PC-3 (cell line): ENCODE measurements around the gene TBX5. TPM values are rescaled to one million over a fixed set of nuclear protein-coding genes. Genes with fewer than 3 reads are reported as not detected.

ENCODE experiments used
- ATAC-seq: fragments of 200-7000 bp; cut with Tn5 transposase; 2 replicates; pipeline ENCODE4 v1.9.1; 2020; ENCODE audit warnings: mild to moderate bottlenecking, moderate library complexity
- BruUV-seq: library from RNA; stranded (reverse); fragments of 400-500 nt; replicated peaks from 2 replicates; lab custom pipeline; 2021; lab: Mats Ljungman, UMichigan
- CTCF ChIA-PET: fragments of 300-600 bp; sonication (Branson Sonifier 250); formaldehyde crosslinking; loops from one replicate; lab custom pipeline; 2022; ENCODE audit warnings: antibody characterized with exemption; lab: Charles Lee
- POLR2A ChIA-PET: fragments of 300-600 bp; sonication (Branson Sonifier 250); formaldehyde crosslinking; loops from one replicate; lab custom pipeline; 2022; ENCODE audit warnings: antibody characterized with exemption; ENCODE audit not compliant: unreplicated experiment; lab: Charles Lee
- DNase-seq: peaks from one replicate; pipeline ENCODE4 v3.0.0-alpha.2; 2015
- H2AFZ ChIP-seq: fragments of 300-600 bp; sonication (generic); 2 replicates; pipeline ENCODE4 v1.6.0; 2016; ENCODE audit warnings: antibody characterized with exemption, low read length
- H3F3A ChIP-seq: fragments of 300-600 bp; sonication (generic); one replicate; pipeline ENCODE4 v1.6.0; 2017; ENCODE audit warnings: antibody characterized with exemption, low read length, control low read depth, mild to moderate bottlenecking; ENCODE audit not compliant: unreplicated experiment
- H3K27ac ChIP-seq: fragments of 300-600 bp; sonication (generic); 2 replicates; pipeline ENCODE4 v1.5.1; 2016; ENCODE audit warnings: mild to moderate bottlenecking, low read length
- H3K27me3 ChIP-seq: fragments of 300-600 bp; sonication (generic); 2 replicates; pipeline ENCODE4 v1.6.1; 2016; ENCODE audit warnings: low read length, mixed read lengths
- H3K36me3 ChIP-seq: fragments of 300-600 bp; sonication (generic); 2 replicates; pipeline ENCODE4 v1.6.1; 2016; ENCODE audit warnings: low read depth, mixed run types, low read length, mixed read lengths
- H3K4me1 ChIP-seq: fragments of 300-600 bp; sonication (generic); 2 replicates; pipeline ENCODE4 v1.5.1; 2016; ENCODE audit warnings: low read length; ENCODE audit not compliant: insufficient read depth
- H3K4me2 ChIP-seq: fragments of 300-600 bp; sonication (generic); 2 replicates; pipeline ENCODE4 v1.6.0; 2016; ENCODE audit warnings: low read length
- H3K4me3 ChIP-seq: fragments of 300-600 bp; sonication (generic); 2 replicates; pipeline ENCODE4 v1.5.1; 2016; ENCODE audit warnings: mild to moderate bottlenecking, low read length, mixed read lengths
- H3K79me2 ChIP-seq: fragments of 300-600 bp; sonication (generic); 2 replicates; pipeline ENCODE4 v1.6.1; 2017; ENCODE audit warnings: low read length, mixed read lengths
- H3K9ac ChIP-seq: fragments of 300-600 bp; sonication (generic); 2 replicates; pipeline ENCODE4 v1.6.0; 2016; ENCODE audit warnings: mild to moderate bottlenecking, low read length
- H3K9me2 ChIP-seq: fragments of 300-600 bp; sonication (generic); replicated peaks from 2 replicates; pipeline ENCODE4 v1.6.1; 2016; ENCODE audit warnings: mixed run types, low read length, mixed read lengths
- H3K9me3 ChIP-seq: fragments of 300-600 bp; sonication (generic); 2 replicates; pipeline ENCODE4 v1.6.1; 2016; ENCODE audit warnings: low read length, mixed read lengths
- H4K20me1 ChIP-seq: fragments of 300-600 bp; sonication (generic); 2 replicates; pipeline ENCODE4 v1.6.1; 2016; ENCODE audit warnings: low read length, mixed read lengths
- EZH2 ChIP-seq: fragments of 300-600 bp; sonication (generic); IDR thresholded peaks from one replicate; pipeline ENCODE4 v1.6.1; 2017; ENCODE audit warnings: antibody characterized with exemption, mild to moderate bottlenecking, low read length; ENCODE audit not compliant: unreplicated experiment
- EZH2phosphoT487 ChIP-seq: fragments of 300-600 bp; sonication (generic); IDR thresholded peaks from 2 replicates; pipeline ENCODE4 v1.6.1; 2018; ENCODE audit warnings: mild to moderate bottlenecking, antibody characterized with exemption, low read length, borderline replicate concordance
- intact Hi-C: fragments of 100-400 bp; cut with micrococcal nuclease; formaldehyde crosslinking; loops from 2 replicates; pipeline ENCODE4 v1.9.0; 2023
- total RNA-seq: library from RNA; depleted of rRNA; stranded (reverse); fragments of >200 nt; gene quantifications from 2 replicates; pipeline ENCODE4 v1.2.3, GENCODE V29; 2014
- TF ChIP-seq, protein P1 (sequence below): fragments of 300-600 bp; sonication (generic); conservative IDR thresholded peaks from 2 replicates; pipeline ENCODE4 v1.5.1; 2017; ENCODE audit warnings: antibody characterized with exemption, low read depth, mild to moderate bottlenecking, low read length

TBX5 gene
- total RNA-seq, 1 experiment from 2014 or later = not detected

DNA sequence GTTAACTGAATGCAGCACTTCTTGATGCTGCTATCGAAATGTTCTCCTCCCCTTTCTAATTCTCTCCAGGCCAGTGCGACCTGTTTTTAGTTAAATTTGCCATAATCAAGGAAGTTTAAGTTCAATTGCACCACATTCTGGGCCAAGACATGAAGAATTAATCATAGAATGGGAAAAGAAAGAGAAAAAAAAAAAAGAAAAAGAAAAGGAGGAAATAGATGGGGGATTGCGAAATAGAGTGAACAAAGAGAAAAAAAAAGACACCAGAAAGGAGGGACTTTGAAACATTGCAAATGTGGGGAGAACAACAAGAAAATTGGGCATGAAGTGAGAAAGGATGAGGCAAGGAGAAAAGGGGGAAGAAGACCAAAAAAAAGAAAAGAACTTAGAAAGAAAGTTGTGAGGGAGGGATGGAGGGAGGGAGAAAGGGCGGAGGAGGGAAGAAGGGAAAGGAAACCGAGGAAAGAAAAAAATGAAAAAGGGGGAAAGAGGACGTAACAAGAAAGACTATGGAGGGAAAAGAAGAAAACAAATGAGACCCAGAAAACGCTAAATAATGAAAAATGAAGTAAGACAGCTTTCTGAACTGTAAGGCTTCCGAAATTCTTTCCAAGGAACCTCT lies 32.8 kb upstream of the TBX5 start:
- ChIA-PET POLR2A (no interaction called here), CTCF (no interaction called here)
- no peaks in the 10 kb centered on the region for H3K9me3 ChIP-seq
- H3K4me2 ChIP-seq = no peak overlapping the region
- no peak overlapping the region for H2AFZ ChIP-seq
- H3K4me3 ChIP-seq = no peak overlapping the region
- H3F3A ChIP-seq = no peaks in the 10 kb centered on the region
- BruUV-seq = no TSS peak
- no peaks in the 10 kb centered on the region for H3K79me2 ChIP-seq
- H4K20me1 ChIP-seq = no peaks in the 10 kb centered on the region
- intact Hi-C loops = no loop called here
- ATAC-seq (no peak), DNase-seq (no peak)
- no peak overlapping the region for H3K9ac ChIP-seq
- no peak overlapping the region for H3K27ac ChIP-seq
- H3K36me3 ChIP-seq = no peaks in the 10 kb centered on the region
- TF ChIP-seq EZH2phosphoT487 (no peak; the same call in 1 of the 2 replicates), EZH2 (no peak)
- TF ChIP-seq, protein P1, sequence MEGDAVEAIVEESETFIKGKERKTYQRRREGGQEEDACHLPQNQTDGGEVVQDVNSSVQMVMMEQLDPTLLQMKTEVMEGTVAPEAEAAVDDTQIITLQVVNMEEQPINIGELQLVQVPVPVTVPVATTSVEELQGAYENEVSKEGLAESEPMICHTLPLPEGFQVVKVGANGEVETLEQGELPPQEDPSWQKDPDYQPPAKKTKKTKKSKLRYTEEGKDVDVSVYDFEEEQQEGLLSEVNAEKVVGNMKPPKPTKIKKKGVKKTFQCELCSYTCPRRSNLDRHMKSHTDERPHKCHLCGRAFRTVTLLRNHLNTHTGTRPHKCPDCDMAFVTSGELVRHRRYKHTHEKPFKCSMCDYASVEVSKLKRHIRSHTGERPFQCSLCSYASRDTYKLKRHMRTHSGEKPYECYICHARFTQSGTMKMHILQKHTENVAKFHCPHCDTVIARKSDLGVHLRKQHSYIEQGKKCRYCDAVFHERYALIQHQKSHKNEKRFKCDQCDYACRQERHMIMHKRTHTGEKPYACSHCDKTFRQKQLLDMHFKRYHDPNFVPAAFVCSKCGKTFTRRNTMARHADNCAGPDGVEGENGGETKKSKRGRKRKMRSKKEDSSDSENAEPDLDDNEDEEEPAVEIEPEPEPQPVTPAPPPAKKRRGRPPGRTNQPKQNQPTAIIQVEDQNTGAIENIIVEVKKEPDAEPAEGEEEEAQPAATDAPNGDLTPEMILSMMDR = no peak
- peaks cover 91% of the 10 kb centered on the region for H3K27me3 ChIP-seq
- H3K9me2 ChIP-seq = no peaks in the 10 kb centered on the region
- no peaks in the 10 kb centered on the region for H3K4me1 ChIP-seq

- H3F3A ChIP-seq = no peaks in the 10 kb centered on the region
- ChIA-PET CTCF (no interaction called here), POLR2A (no interaction called here)
- H3K27ac ChIP-seq = no peak overlapping the region
- H3K4me3 ChIP-seq = no peak overlapping the region
- no peaks in the 10 kb centered on the region for H3K9me3 ChIP-seq
- no peak for ATAC-seq
- no peaks in the 10 kb centered on the region for H4K20me1 ChIP-seq
- no peaks in the 10 kb centered on the region for H3K79me2 ChIP-seq
- H3K9me2 ChIP-seq = no peaks in the 10 kb centered on the region
- BruUV-seq = no TSS peak
- TF ChIP-seq EZH2 = no peak
- no peak for TF ChIP-seq EZH2phosphoT487
- TF ChIP-seq, protein P1 = no peak
- H3K4me1 ChIP-seq = no peaks in the 10 kb centered on the region
- DNase-seq = no peak
- no peak overlapping the region for H3K4me2 ChIP-seq
- intact Hi-C loops = no loop called here
- no peak overlapping the region for H2AFZ ChIP-seq
- H3K9ac ChIP-seq = no peak overlapping the region
- H3K36me3 ChIP-seq = no peaks in the 10 kb centered on the region
- peaks cover 82% of the 10 kb centered on the region for H3K27me3 ChIP-seq
Observed at GRCh38 chr12:114434341-114434740, 28.4 kb upstream of the TBX5 start.

GRCh38 chr12:114431902-114432301 lies 26.0 kb upstream of the TBX5 start:
- DNase-seq (no peak), ATAC-seq (no peak)
- Histone ChIP-seq H4K20me1 (no peaks in the 10 kb centered on the region), H3K36me3 (no peaks in the 10 kb centered on the region), H3K4me3 (no peak overlapping the region), H3K4me2 (no peak overlapping the region), H2AFZ (no peak overlapping the region), H3K9me3 (no peaks in the 10 kb centered on the region), H3K9me2 (no peaks in the 10 kb centered on the region), H3K79me2 (no peaks in the 10 kb centered on the region), H3K27me3 (peaks cover 66% of the 10 kb centered on the region), H3K9ac (no peak overlapping the region), H3K27ac (no peak overlapping the region), H3K4me1 (no peaks in the 10 kb centered on the region), H3F3A (no peaks in the 10 kb centered on the region)
- ChIA-PET POLR2A (no interaction called here), CTCF (no interaction called here)
- BruUV-seq = no TSS peak
- intact Hi-C loops = no loop called here
- TF ChIP-seq, protein P1 = no peak
- TF ChIP-seq EZH2 (no peak), EZH2phosphoT487 (no peak)
